Activated CD8-positive, alpha-beta memory T cell treated with anti-CD3 and anti-CD28 coated beads, Interleukin-2, amount 50 U/mL, for 1 hour (primary cell): ENCODE results near the gene ERMARD.
"Not testable (repeated sequence)": the region's sequence is repeated elsewhere in the genome, so short reads cannot be mapped to it uniquely, and the experiment has no call there.

Experiments used
- DNase-seq: peaks from one replicate; pipeline ENCODE4 v3.0.0-alpha.2; 2020; ENCODE audit errors: extremely low read depth

The ERMARD gene

DNA sequence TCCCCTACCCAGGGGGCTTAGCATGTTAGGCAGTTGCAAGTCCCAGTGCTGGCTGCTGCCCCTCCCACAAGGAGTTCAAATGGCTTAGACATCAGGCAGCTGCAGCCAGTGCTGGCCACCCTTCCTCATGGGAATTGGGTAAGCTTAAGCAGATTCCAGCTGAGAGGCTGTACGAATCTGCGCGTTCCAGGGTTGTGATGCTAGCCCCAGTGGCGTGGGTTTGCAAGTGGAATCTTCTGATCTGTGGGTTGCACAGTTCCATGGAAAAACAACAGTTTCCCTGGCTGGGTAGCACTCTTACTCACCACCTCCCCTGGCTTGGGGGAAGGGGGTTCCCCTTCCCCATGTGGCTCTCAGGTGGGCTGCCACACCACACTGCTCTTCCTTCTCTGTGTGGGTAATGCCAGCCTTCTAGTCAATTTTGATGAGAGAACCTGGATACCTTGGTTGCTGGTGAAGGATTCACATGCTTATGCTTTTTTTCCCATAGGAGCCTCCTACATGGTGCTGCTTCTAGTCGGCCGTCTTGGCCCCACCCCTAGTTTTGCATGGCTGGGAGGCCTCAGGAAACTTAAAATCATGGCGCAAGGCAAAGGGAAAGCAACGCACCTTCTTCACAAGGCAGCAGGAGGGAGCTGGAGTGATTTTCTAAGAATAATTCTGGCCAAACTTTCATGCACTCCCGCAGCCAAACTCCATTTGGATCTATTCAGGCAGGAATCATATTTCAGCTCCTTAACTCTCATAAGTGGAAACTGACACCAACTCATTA lies 13.0 kb upstream of the ERMARD start:
- no peak for DNase-seq

DNA sequence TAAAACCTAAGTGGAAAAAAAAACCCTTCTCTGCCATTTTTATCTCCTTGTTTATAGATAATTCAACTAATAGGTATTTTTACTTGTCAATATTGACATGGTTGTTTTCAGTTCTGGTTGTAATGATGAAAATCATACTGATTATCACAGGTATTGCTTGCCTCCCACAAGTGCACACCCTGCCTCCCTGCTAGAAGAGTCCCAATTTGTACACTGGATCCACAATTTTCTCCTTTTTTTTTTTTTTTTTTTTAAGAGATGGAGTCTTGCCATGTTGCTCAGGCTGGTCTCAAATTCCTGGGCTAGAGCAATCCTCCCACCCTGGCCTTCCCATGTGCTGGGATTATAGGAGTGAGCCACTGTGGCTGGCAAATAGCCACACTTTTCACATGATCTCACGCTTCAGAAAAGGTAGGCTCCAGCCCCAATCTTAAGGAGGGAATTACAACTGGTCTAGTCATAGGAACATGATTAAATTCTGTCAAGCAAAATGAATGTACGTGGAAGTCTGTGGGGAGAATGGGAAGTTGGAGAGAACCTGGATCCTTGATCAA lies 12.4 kb upstream of the ERMARD start:
- no peak for DNase-seq

DNA sequence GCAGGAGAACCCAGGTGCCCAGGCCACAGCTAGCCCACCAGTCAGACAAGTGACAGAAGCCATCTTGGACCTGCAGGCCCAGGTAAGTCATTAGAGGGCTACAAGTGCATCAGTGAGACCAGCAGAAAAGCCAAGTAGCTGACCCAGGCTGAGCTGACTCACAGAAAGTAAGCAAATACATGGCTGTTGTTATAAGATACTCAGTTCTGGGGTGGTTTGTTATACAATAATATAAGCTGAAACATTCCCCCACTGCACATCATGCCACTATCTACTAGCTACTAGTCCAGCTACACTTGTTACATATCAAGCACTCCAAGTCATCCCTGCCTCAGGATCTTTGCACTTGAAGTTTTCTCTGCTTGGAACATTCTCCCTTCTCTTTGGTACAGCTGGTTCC lies 10.1 kb upstream of the ERMARD start:
- DNase-seq: no peak

DNA sequence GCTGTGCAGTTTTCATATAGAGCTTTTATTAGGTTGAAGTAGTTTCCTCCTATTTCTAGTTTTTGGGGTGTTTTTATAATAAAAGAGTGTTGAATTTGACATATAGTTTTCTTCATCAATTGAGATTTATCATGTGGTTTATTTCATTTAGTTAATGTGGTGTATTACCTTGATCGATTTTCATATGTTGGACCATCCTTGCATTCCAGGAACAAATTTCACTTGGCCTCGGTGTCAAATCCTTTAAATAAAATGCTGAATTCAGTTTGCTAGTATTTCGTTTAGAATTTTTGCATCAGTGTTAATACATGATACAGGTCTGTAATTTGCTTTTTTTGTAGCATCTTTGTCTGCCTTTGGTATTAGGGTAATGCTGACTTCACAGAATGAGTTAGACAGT lies 6.0 kb upstream of the ERMARD start:
- DNase-seq: no peak

DNA sequence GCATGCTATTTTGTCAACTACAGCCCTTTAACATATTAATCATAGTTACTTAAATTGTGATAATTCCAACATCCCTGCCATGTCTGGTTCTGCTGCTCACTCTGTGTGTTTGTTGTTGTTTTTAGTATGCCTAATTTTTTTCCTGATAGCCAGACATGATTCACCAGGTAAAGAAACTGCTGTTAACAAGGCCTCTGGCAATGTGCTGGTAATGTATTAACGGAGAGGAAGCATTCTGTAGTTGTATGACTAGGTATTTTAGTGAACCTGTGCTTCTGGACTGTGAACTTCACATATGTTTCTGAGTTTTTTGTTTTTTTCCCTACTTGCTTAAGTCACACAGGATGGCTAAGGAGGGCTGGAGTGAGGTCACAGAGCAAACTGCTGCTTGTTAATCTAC lies 4.9 kb upstream of the ERMARD start:
- DNase-seq: no peak

DNA sequence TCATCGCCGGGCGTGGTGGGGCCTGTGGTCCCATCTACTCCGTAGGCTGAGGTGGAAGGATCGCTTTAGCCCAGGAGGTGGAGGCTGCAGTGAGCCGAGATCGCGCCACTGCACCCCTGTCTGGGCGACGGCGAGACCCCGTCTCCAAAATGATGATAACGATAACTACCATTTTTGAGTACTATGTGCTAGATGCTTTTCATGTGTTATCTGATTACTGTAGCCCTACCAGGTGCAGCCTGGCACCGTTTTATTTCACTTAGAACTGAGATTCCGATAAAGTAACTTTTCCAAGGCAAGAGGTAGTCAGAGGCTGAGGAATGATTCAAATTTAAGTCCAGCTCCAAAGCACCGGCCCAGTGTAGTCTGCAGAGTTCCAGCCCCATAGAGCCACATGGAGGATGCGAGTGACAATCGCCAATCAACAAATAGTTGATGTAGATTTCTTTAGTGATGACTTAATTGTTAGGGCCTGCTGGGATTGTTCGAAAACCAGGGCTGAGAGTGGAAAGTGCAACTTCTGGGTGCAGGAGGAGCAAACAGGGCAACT lies 727 bp downstream of the ERMARD start:
- no peak for DNase-seq

DNA sequence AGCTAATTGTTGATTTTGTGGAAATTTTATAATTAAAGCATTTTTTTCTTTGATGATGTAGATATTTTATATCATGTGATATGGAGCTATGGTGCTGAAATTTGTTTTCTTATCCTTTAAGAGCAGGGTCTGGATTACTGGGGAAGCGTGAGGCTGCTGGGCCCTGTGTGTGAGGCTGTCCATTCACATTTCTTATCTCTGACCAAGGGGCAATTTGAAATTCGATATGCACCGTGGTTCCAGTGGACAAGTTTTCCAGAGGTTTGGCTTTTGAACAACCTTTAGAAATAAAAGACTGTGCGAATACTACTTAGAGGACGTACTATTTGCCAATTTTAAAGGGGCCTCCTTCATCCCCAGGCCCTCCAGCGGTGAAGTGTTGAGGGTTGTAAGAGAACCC lies 3.7 kb downstream of the ERMARD start:
- no peak for DNase-seq

DNA sequence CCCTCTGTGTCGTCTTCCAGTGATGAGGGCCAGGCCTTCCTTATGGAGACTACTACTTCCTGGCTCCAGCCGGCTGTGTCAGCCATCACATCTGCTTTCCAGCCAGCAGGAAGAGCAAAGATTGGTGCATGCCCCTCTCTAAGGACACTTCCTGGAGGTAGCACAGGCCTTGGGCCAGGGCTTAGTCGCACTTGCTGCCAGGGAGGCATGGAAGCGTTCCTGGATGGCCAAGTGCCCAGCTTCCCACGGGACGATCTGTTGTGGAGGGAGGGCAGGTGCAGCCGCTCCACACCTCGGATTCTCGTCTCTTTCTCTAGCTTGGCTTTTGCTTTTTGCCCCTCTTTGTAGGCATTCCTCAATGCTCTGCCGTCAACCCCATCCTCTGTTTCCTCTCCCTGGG lies 11.9 kb downstream of the ERMARD start:
- DNase-seq: no peak

DNA sequence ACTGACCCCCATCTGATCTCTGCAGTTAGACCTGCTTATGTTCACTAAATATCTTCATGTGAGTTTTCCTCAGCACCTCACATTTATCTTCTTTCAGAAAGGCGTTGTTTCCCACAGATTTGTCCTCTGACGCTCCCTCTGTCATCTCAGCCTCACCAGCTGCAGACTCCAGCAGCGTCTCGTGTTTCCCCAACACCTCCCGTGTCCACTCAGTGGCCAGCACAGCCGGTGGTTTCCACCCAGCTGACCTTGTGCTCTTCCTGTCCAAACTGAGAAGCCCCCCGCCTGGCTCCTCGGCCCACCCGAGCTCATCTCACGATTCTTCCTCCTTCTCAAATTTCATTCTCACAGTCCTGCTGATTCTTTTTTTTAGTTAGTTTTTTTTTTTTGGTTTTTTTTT lies 12.5 kb downstream of the ERMARD start:
- DNase-seq: no peak

DNA sequence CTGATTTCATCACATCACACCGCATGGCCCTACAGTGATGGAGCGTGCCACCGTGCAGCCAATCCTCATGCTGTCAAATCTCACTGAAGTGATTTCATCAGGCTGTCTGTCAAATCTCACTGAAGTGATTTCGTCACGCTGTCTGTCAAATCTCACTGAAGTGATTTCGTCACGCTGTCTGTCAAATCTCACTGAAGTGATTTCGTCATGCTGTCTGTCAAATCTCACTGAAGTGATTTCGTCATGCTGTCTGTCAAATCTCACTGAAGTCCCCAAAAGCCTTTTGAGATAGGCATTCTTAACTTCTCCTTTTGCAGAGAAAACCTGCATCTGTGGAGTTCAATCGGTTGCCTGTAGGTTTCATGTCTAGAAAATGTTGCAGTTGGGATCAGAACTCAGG lies 14.4 kb downstream of the ERMARD start:
- not testable (repeated sequence) for DNase-seq

DNA sequence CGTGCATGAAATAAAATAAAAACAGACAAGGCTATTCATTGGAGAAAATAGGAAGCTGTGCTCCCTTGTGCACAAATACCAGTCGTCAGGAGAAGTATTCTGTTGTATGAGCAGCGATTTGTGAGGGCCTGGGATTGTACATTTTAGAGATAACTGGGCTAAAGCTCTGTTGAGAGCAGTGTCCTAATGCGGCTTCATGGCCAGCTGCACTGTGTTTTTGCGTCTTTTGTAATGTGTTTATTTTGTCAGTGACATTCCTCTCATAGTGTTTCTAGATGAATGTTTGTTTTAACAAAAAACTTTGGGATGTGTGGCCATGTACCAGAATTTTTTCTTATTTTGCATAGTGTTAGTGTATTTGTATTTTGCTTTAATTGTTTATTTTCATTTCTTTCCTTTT lies 14.8 kb downstream of the ERMARD start:
- DNase-seq: no peak

DNA sequence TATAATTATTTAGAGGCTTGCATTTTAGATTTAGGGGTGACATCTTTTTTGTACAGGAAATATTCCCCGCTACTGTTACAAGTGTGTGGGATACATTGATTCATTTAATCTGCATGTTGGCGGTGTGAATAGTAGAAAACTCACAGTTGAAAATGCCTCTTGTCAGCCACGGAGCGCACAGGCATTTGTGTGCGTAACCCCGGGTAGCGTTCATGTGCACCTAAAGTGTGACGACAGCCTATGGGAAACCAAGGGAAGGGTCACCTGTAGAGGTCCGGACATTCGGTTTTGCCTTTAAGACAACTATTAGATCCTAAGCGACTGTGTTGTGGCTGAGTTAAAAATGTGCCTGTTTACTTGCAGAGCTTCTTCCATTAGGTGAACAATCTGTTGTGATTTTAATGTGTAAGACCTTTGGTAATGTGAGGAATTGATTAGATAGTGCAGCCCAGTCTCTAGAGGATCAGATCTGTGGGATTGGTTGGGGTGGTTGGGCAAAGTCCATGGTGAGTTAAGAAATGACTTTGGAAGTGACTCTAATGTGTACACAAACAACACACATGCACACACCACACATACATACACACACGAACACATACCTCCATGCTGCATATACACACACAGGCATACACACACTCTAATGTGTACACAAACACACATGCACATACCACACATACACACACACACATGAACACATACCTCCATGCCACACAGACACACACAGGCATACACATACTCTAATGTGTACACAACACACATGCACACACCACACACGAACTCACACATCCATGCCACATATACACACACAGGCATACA lies 15.7 kb downstream of the ERMARD start:
- DNase-seq: no peak

DNA sequence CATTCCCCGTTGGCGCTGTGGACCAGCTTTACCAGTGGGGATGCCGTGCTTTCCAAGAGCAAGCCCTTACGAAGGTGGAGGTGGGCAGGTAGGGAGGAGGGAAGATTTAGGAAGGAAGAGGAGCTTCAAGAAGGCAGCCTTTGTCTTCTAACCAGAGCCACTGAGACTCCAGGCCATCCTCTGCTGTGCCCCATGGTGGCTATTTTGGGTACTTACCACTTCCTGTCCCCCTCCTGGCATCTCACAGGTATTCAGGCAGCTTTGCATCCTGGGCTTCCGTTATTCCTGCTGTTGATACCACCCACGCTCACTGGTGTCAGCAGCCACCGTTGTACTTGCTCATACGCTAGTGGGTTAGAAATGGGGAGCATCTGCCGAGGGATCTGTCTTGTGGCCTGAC lies 22.9 kb downstream of the ERMARD start:
- no peak for DNase-seq

DNA sequence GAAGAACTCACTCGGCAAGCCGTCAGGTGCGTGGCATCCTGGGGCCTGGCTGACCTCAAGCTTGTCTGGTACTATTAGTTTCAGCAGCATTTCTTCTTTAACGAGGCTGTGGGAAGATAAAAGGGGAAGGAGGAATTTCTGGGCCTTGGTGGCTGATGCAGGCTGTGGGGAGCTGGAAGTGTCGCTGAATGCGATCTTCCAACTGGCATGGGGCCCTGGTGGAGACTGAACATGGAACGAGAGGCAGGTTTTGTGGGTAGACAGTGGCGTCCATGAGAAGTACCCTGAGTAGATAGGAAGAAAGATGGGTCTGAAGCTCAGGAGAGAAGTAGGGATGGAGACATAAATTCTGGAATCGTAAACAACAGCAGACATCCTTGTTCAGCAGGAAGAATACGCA lies 23.9 kb downstream of the ERMARD start:
- DNase-seq: no peak

DNA sequence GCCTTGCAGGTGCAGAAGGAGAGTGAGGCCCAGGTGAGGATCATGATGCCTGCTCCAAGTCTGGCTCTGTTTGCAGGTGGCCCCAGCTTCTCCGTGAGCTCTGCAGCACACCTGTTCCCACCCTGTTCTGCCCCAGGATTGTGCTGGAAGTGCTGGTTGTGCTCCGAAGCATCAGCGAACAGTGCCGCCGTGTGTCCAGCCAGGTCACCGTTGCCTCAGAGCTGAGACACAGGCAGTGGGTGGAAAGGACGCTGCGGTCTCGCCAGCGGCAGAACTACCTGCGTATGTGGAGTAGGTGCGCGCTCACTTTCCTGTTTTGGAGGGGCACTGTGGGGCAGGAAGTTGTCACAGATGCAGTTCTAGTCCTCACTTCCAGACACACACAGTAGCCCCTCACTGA lies 25.0 kb downstream of the ERMARD start:
- no peak for DNase-seq

DNA sequence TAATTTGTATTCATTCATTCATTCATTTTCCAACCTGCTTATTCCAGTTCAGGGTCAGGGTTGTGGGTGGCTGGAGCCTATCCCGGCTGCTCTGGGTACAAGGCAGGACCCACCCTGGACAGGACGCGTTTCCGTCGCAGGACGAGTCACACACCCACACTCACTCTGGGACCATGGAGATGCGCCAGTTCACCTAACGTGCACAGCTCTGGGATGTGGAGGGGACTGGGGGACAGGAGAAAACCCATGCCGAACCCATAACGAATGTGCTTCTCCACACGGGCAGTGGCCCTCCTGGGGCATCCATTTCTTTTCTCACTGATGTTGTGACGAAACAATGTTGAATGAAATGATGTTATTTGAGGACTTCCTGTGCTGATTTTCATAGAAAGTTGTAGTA lies 26.5 kb downstream of the ERMARD start:
- DNase-seq: no peak

DNA sequence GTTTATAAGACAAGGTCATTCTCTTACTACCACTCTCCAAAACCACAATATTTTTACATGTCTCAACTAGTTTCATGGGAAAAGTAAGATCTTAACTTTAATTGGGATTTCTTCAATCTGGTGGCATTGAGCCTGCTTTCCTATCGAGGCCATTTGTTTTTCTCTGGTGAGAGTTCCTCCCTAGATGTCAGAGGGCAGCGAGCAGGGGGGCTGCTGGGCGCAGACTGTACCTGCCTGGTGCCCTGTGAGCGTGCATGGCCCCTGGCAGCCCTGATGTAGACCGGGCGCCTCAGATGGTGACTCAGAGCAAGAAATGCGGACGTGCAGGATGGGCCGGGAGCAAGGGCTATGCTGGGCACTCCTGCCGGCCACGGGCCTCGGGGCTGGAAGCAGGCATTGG lies 27.2 kb downstream of the ERMARD start:
- no peak for DNase-seq

DNA sequence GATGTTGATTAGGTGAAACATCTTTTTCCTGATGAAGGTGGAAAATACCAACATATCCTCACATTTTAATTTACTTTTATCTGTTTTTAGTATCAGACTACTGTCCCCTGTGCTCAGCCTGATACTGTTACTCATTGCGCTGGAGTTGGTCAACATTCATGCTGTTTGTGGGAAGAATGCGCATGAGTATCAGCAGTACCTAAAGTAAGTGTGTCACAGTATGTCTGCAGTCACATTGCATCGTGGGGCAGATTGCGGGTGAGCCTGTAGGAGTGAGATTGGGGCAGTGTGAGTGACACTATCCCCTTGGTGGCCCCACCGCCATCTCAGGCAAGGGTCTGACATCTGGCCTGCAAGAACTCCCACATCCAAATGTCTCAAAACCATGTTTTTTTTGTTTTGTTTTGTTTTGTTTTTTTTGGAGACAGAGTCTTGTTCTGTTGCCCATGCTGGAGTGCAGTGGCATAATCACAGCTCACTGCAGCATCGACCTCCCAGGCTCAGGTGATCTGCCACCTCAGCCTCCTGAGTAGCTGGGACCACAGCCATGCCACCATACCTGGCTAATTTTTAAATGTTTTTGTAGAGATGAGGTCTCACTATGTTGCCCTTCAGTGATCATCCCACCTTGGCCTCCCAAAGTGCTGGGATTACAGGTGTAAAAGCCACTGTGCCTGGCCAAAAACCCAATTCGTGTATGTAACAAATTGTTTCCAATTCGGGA lies 27.8 kb downstream of the ERMARD start:
- no peak for DNase-seq

DNA sequence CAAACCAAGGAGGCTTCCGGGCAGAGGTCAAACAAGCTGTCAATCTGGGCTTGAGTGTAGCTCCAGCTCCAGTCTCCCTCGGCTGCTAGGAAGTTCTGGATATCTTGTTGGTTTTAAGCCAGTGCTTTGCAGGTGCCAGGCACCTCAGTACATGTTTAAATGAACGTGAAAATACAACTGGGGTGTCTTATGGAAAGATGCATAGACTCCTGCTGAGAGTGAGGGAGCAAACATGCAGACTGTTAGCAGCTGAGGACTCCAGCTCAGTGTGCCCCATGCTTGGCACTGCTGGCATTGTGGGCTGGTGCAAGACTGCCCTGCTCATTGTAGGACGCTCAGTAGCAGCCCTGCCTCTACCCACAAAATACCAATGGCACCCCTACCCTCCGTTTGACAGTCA lies 28.5 kb downstream of the ERMARD start:
- no peak for DNase-seq

DNA sequence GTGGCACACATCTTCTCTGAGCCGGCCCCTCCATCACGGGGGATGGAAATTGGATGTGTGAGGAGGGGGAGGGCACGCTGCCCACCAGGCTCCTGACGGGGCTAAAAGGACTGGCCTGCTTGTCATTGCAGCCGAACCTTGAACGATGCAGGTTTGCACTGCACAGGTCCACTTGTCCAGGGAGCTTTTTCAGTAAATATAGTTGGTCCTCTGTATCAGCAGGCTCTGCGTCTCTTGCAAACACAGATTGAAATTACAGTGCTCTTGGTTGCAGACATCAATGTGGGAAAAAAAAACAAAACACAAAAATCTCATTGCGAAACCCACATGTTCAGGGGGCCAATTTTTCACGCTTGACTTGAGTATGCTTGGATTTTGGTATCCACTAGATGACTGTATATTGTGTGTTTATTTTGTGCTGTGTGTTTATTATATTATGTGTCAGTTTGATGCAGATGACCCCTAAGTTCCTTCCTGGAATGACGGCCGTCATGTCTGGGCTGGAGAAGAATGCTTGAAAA lies 29.2 kb downstream of the ERMARD start:
- no peak for DNase-seq

DNA sequence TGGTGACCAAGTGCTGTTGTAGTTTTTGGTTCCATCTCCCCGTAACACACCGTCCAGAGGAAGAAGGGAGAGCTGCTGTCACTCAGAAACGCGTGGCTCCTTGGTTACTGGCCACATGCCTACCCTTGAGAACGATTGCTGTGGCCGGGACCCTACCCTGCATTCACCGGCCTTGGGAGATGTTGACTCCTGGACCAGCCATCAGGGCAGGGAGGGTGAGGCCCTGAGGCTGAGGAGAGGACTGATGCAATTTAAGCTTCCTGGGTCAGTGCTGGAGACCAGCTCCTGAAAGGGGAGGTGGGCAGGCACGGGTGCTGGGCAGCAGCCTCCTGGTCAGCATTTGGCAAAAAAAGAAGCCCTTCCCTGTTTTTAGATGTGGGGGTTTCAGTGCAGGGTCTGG lies 31.5 kb downstream of the ERMARD start:
- DNase-seq: no peak

DNA sequence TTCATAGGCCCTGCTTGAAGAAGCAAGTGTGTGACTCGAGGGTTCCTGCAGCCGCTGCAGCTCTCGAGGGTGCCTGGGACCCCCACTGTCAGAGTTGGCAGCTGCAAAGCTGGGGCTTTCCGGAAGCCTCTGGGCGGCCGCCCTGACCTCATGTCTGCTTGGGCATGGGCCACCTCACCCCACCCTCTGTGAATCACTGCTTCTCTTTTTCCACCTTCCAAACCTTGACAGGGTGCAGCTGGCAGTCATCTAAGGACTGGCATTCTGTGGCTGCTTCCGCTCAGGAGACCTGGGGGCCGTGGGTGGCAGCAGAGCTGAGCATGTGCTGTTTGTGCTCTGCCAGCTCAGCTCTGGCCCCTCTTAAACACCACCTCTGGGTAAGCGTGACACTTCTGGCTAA lies 32.0 kb downstream of the ERMARD start:
- no peak for DNase-seq
